GM18907 (cell line): ENCODE data around the gene SLC6A9.

Experiments
- ATAC-seq: cut with Tn5 transposase; IDR thresholded peaks from one replicate; pipeline ENCODE4 v1.9.1; 2021; ENCODE audit warnings: mild to moderate bottlenecking, moderate library complexity; ENCODE audit not compliant: unreplicated experiment

SLC6A9 gene

DNA sequence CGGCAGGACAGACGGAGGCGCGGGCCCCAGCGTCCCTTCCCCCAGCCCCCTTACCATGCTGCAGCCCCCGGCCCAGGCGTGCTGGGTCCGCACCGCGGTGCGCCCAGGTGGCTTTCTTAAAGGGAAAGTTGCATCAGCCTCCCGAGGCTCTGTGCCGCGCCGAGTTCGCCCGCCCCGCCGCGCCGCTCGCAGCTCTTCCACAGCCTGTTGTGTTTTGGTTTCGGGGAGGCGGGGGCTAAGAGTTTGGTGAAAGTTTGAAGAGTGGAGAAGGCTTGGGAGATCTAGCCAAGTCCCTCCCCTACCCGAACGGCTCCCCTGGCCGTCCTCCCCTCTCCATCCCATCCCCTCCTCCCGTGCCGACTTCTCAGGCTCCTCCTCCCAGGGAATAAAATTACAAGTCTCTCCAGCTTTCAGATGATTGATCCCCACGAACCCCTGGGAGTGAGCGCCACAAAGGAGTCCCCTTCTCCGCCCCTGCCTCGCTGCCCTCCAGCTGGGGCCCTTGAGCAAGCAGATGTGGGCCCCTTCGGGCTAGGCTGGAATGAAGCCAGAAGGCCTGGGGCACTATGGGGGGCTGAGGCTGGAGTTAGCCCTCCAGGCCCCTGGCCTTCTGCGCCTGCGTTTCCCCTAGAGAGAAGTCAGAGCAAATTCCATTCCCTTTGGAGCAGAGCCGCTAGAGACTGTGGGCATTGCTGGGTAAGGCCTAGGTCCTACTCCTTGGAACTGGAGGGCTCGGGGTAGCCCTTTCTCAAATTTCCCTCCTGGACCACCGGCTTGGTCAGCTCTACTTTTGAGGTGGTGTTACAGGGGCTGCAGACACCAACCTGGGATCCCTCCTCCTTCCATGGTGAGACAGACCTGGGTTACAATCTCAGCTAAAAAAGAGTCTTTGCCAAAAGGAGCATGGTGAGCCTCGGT, at the start of gene SLC6A9:
Gene SLC6A9 (minus strand): TSS at position 211 of the 918 bp plus-strand sequence. CDS start 7,185 bp downstream, outside the sequence.
- no peak for ATAC-seq

DNA sequence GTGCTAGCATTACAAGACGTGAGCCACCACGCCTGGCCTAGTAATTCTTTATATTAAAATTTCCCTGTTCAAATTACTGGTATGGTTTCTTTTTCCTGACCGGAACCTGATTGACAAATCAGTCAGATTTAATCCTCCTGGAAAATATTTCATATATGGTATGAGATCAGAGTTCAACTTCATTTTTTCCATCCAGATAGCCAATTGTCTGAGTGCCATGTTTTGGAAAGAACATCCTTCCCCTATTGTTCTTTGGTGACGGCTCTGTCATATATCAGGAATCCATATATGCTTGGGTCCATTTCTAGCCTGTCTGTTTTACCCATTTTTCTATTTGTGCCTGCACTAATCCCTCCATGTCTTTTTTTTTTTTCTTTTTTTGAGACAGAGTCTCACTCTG, 48.3 kb upstream of the SLC6A9 start:
- no peak for ATAC-seq

GRCh38 chr1:44078104-44078503, 46.8 kb upstream of the SLC6A9 start:
- ATAC-seq, result no peak

DNA sequence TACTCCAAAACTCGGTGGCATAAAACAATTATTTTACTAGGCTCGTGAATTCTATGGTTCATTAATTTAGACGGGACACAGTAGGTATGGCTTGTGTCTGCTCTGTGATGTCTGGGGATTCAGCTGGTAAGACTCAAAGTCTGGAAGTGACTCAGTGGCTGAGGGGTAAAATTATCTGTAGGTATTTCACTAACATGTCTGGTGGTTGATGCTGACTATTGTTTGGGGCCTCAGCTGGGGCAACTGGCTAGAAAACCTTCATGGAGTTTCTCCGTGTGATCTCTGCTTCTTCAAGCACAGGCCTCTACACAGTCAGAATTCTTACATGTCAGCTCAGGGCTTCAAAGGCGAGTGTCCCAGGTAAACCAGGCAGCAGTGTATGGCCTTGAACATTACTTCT, 46.2 kb upstream of the SLC6A9 start:
- no peak for ATAC-seq

DNA sequence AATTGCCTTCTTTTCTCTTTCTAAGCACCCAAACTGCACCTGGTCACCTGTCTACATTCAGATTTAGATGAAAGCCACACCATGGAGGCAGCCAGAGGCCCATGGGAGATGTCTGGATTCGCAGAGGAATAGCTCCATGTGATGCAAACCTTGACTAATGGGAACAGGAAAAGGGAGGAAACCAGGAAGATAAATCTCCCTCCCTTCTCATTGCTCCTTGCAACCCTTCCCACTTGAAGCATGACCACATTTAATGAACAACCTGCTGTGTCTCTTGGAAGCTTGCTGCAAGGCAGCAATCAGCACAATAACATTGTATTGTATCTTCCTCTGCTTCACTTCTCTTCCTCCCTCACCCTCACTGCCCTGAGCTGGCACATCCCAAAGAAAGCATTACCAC, 44.8 kb upstream of the SLC6A9 start:
- no peak for ATAC-seq

GRCh38 chr1:44074415-44074814, 43.2 kb upstream of the SLC6A9 start:
- ATAC-seq, result no peak

- ATAC-seq, result no peak
These were observed 42.3 kb upstream of the SLC6A9 start for GRCh38 chr1:44073528-44073927.

GRCh38 chr1:44072821-44073220, 41.6 kb upstream of the SLC6A9 start:
- ATAC-seq, result no peak

GRCh38 chr1:44072204-44072603, 40.9 kb upstream of the SLC6A9 start:
- no peak for ATAC-seq

- ATAC-seq, result no peak
These were observed 40.2 kb upstream of the SLC6A9 start for GRCh38 chr1:44071461-44071860.

DNA sequence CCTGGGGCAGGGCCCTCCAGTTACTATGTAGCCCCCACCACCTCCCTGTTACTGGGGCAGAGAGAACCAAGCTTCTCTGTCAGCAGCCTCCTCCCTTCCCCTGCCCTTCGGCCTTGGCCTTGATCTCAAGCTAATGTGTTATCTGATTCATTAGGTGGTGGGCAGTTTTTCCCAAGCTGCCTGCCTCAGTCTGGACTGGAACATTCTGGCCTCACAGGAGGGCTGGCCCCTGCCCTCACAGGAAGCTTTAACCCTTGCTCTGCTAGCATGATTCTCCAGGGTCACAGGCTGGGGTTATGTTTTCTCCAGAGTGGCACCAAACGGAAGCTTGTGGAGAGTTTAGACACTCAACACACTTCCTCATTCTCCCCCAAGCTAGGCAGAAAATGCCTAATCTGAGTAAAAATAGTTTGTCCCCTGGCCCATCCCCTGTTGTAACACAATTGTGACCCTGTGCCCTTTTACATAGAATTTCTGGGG, 37.2 kb upstream of the SLC6A9 start:
- ATAC-seq, result peak; percentile 42

- ATAC-seq, result peak; percentile 64
These were observed 36.3 kb upstream of the SLC6A9 start for GRCh38 chr1:44067266-44068250.

- ATAC-seq, result no peak
These were observed 31.5 kb upstream of the SLC6A9 start for GRCh38 chr1:44062656-44063179.

- no peak for ATAC-seq
These were observed 30.6 kb upstream of the SLC6A9 start for GRCh38 chr1:44061857-44062256.

DNA sequence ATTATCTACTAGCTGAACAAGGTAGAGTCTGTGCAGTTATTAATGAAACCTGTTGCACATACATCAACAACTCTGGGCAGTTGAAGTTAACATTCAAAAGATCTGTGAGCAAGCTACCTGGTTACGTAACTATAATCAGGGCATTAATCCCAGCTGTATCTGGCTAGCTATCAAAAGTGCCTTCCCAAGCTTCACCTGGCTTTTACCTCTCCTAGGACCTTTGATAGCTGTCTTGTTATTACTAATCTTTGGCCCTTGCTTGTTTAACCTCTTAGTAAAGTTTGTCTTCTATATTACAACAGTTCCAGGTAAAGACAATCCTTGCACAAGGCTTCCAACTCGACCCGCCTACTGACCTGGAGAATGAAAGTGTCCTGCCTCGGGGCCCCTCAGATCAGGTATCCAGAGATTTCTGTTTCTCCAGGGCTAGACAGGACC, 29.6 kb upstream of the SLC6A9 start:
- ATAC-seq, result no peak

DNA sequence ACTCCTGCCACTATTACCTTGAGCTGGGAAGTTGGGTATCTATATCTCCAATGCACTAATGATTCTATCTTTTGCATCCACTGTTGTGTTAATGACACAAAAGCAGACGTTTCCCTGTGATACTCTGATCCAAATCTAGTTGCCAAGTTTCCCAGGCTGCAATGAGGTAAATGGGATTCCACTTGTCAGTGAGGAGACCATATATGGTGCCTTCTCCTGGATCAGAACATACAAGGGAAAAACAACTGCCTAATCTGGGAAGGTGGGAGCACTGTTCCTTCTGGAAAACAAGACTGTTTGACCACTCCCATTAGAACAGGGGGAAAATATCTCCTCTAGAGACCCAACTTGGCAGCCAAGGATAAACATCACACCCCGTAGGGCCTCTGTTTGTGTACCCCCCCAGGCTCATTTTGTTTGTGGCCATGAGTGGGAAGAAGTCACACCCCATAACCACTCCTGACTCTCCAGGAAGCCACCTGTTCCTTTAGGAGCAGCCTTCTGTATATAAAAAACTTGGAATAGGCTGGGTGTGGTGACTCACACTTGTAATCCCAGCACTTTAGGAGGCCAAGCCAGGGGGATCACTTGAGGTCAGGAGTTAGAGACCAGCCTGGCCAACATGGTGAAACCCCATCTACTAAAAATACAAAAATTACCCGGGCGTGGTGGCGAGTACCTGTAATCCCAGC, 28.5 kb upstream of the SLC6A9 start:
- ATAC-seq, result no peak

GRCh38 chr1:44059212-44059611, 27.9 kb upstream of the SLC6A9 start:
- ATAC-seq, result no peak

- no peak for ATAC-seq
These were observed 26.0 kb upstream of the SLC6A9 start for GRCh38 chr1:44057293-44057692.

- no peak for ATAC-seq
These were observed 22.1 kb upstream of the SLC6A9 start for GRCh38 chr1:44053394-44053793.

- ATAC-seq, result no peak
These were observed 19.0 kb upstream of the SLC6A9 start for GRCh38 chr1:44050261-44050660.
